ENCODE results near the gene TECPR2.

- no peak for TF ChIP-seq POLR2A (IDR thresholded peaks at IDR 0.05)
- TF ChIP-seq, protein P1, sequence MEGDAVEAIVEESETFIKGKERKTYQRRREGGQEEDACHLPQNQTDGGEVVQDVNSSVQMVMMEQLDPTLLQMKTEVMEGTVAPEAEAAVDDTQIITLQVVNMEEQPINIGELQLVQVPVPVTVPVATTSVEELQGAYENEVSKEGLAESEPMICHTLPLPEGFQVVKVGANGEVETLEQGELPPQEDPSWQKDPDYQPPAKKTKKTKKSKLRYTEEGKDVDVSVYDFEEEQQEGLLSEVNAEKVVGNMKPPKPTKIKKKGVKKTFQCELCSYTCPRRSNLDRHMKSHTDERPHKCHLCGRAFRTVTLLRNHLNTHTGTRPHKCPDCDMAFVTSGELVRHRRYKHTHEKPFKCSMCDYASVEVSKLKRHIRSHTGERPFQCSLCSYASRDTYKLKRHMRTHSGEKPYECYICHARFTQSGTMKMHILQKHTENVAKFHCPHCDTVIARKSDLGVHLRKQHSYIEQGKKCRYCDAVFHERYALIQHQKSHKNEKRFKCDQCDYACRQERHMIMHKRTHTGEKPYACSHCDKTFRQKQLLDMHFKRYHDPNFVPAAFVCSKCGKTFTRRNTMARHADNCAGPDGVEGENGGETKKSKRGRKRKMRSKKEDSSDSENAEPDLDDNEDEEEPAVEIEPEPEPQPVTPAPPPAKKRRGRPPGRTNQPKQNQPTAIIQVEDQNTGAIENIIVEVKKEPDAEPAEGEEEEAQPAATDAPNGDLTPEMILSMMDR (IDR thresholded peaks at IDR 0.05) = peak; percentile 30 to 60 (median 44)
Observed at GRCh38 chr14:102323102-102323501, 39.6 kb upstream of the TECPR2 start.

Measured in adrenal gland (tissue), 5 donors.